Breast epithelium (tissue), 4 donors: ENCODE measurements around the gene PRKAG1. TPM values are rescaled to one million over a fixed set of nuclear protein-coding genes. Genes with fewer than 3 reads are reported as not detected.
"Not testable (repeated sequence)": the region's sequence is repeated elsewhere in the genome, so short reads cannot be mapped to it uniquely, and the experiment has no call there.

Experiments
- DNase-seq, 2 donors: peaks; one replicate each; pipeline ENCODE4 v3.0.0-alpha.2; 2019; ENCODE audit warnings: low spot score in 2 of 2
- H3K27ac ChIP-seq, 2 donors: fragments of 200-600 bp; sonication (generic) in 1 of 2; one replicate each; pipeline ENCODE4 v1.5.1; 2016 to 2019; ENCODE audit warnings: mild to moderate bottlenecking in 1 of 2
- H3K27me3 ChIP-seq, 2 donors: fragments of 200-600 bp; sonication (generic) in 1 of 2; one replicate each; pipeline versions ENCODE4 v1.5.1 to v1.6.0; 2017 to 2019; ENCODE audit warnings: control low read depth in 1 of 2, mild to moderate bottlenecking in 1 of 2
- H3K36me3 ChIP-seq: fragments of 200-600 bp; one replicate; pipeline ENCODE4 v1.5.1; 2019
- H3K4me1 ChIP-seq, 2 donors: fragments of 200-600 bp; sonication (generic); one replicate each; pipeline ENCODE4 v1.5.1; 2016 to 2019; ENCODE audit warnings: control low read depth in 1 of 2
- H3K4me3 ChIP-seq, 3 donors: fragments of 200-600 bp; sonication (generic); 1 replicate in 2 of 3; 2 replicates in 1 of 3; pipeline ENCODE4 v1.5.1; 2016 to 2019; ENCODE audit warnings: mild to moderate bottlenecking in 3 of 3, moderate library complexity in 2 of 3
- H3K9me3 ChIP-seq, 2 donors: fragments of 200-600 bp; sonication (generic) in 1 of 2; one replicate each; pipeline ENCODE4 v1.5.1; 2016 to 2019; ENCODE audit warnings: control low read depth in 1 of 2
- POLR2A ChIP-seq: fragments of 450-650 bp; IDR thresholded peaks from one replicate; pipeline ENCODE4 v1.6.1; 2016; ENCODE audit warnings: antibody characterized with exemption, mild to moderate bottlenecking, moderate library complexity
- POLR2AphosphoS5 ChIP-seq, 3 donors: sonication (generic); formaldehyde crosslinking; IDR thresholded peaks; one replicate each; pipeline ENCODE4 v1.6.1; 2017; ENCODE audit warnings: antibody characterized with exemption in 3 of 3
- intact Hi-C: fragments of 100-400 bp; cut with DNase I; formaldehyde crosslinking; loops from one replicate; pipeline ENCODE4 v1.15.1; 2023; ENCODE audit warnings: low total_unique reads
- total RNA-seq, 3 donors: library from RNA; depleted of rRNA; stranded (reverse); fragments of >200 nt; gene quantifications; one replicate each; pipeline ENCODE4 v1.1.0, GENCODE V29; 2016
- TF ChIP-seq, protein P1 (sequence below), 3 donors: fragments of 450-650 bp; IDR thresholded peaks; one replicate each; pipeline ENCODE4 v1.5.1; 2016 to 2017; ENCODE audit warnings: antibody characterized with exemption in 3 of 3, mild to moderate bottlenecking in 3 of 3, moderate library complexity in 3 of 3

The PRKAG1 gene
- 10 to 100 TPM; 50.5 to 84.3 (median 54.0) TPM for total RNA-seq

DNA sequence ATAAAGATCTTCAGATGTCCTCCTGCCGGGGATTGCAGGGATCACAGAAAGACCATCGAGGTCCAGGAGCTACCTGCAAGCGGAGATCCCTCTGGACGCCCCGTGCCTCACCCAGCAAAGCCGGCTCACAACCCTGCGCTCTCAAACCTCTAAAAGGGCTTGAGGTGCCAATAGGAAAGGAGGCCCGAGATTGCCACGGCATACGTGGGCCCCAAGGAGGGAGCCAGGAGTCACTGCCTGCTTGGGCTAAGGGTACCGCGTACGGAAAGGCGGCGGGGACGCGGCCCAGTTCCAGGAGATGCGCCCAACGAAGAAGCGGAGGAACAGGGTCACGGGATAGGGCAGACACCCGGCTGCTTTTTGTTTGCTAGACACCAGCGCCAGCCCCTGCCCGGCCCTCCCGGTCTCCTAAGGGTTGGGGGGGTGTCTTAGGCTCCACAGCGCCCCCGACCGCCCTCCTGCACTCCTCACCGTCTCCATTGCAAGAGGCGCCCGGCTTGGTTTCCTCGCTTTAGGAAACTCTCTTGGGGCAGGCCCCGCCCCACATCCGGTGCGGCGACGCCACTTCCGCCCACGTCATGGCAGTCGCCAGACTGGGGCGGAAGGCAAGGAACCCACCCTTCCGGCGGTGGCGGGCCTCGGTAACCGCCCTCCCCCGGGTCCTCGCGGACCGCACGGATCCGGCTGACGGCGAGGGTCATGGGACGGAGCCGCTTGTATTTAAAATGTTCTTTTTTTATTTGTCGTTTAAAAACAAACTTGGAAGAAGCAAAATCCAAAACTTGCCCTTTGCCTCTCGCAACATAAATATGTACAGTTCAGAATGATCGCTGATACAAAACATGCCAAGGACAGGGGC lies at the start of gene PRKAG1:
TSS of gene PRKAG1 (minus strand) at position 516 of the 859 bp plus-strand sequence. CDS start at position 480, 36 bp downstream.
- peak; percentile 66 for TF ChIP-seq POLR2A
- TF ChIP-seq, protein P1, sequence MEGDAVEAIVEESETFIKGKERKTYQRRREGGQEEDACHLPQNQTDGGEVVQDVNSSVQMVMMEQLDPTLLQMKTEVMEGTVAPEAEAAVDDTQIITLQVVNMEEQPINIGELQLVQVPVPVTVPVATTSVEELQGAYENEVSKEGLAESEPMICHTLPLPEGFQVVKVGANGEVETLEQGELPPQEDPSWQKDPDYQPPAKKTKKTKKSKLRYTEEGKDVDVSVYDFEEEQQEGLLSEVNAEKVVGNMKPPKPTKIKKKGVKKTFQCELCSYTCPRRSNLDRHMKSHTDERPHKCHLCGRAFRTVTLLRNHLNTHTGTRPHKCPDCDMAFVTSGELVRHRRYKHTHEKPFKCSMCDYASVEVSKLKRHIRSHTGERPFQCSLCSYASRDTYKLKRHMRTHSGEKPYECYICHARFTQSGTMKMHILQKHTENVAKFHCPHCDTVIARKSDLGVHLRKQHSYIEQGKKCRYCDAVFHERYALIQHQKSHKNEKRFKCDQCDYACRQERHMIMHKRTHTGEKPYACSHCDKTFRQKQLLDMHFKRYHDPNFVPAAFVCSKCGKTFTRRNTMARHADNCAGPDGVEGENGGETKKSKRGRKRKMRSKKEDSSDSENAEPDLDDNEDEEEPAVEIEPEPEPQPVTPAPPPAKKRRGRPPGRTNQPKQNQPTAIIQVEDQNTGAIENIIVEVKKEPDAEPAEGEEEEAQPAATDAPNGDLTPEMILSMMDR (IDR thresholded peaks at IDR 0.05), result peak; percentile 13 to 33 (median 30)
- TF ChIP-seq POLR2AphosphoS5 (IDR thresholded peaks at IDR 0.05), result peak; percentile 91 to 96 (median 93)
- H3K27ac ChIP-seq, result peak within 1 kb of the TSS; percentile 94 to 97
- peak within 1 kb of the TSS; percentile 68 to 98 (median 91) for H3K4me3 ChIP-seq
- no peaks in the 10 kb centered on the region for H3K9me3 ChIP-seq
- DNase-seq, result peak; percentile 94 to 96
- no peaks in the 10 kb centered on the region for H3K36me3 ChIP-seq
- intact Hi-C loops, result no loop called here
- H3K27me3 ChIP-seq, result no peaks in the 10 kb centered on the region
- H3K4me1 ChIP-seq, result peaks cover 8 to 15% of the 10 kb centered on the region in 2 donors

DNA sequence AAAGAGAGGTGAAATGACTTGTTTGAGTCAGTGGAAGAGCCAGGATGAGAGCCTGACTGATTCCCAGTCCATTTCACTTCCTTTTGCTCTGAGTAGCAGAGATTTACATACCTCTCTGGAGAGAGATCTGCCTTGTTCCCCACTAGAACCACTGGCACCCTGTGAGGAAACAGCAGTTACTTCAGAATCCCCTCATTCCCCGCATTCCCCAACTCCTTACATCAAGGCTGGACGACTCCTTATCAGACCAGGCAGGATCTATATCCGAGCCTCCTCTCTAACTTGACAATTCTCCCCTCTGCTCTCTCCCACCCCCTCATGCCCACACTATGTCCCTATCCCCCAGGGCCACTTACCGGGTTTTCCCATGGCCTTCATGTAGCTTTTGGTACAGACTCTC lies 47.5 kb upstream of the PRKAG1 start:
- Histone ChIP-seq H3K27me3 (no peaks in the 10 kb centered on the region), H3K4me3 (no peak overlapping the region), H3K4me1 (peaks cover 0 to 6% of the 10 kb centered on the region in 2 donors), H3K36me3 (no peaks in the 10 kb centered on the region), H3K9me3 (no peaks in the 10 kb centered on the region), H3K27ac (no peak overlapping the region)
- DNase-seq, result no peak
- intact Hi-C loops, result no loop called here
- TF ChIP-seq POLR2AphosphoS5 (IDR thresholded peaks at IDR 0.05) (no peak), POLR2A (no peak)
- TF ChIP-seq, protein P1 (IDR thresholded peaks at IDR 0.05), result no peak

DNA sequence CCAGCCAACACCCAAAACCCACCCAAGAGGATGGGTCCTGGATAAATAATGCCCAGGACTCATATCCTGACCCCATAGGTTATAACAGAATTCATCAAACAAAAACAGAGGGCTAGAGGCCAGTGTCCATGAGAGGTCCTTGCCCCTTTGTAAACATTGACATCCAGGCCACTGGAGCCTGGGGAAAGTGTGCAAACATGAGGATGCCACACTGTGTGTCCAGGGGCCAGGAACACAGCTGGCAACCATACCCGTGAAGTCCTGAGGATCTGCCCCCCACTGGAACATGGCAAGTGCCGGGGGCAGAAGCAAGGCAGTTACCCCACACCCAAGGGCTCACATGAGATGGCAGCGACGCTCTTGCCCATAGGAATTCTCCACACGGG lies 46.2 kb upstream of the PRKAG1 start:
- no peak overlapping the region for H3K27ac ChIP-seq
- TF ChIP-seq POLR2AphosphoS5 (IDR thresholded peaks at IDR 0.05) (no peak), POLR2A (no peak)
- TF ChIP-seq, protein P1 (IDR thresholded peaks at IDR 0.05), result no peak
- no peak for DNase-seq
- no peaks in the 10 kb centered on the region for H3K4me1 ChIP-seq
- no peak overlapping the region for H3K4me3 ChIP-seq
- H3K9me3 ChIP-seq, result no peaks in the 10 kb centered on the region
- H3K36me3 ChIP-seq, result no peaks in the 10 kb centered on the region
- no peaks in the 10 kb centered on the region for H3K27me3 ChIP-seq
- intact Hi-C loops, result no loop called here

DNA sequence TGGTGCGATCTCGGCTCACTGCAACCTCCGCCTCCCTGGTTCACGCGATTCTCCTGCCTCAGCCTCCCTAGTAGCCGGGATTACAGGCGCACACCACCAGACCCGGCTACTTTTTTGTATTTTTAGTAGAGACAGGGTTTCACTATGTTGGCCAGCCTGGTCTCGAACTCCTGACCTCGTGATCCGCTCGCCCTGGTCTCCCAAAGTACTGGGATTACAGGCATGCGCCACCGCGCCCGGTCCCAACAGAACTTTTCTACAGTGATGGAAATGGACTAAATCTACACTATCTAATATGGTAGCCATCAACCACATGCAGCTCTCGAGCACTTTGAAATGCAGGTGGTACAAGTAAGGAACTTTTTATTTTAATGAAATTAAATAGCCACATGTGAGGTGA lies 43.3 kb upstream of the PRKAG1 start:
- H3K9me3 ChIP-seq, H3K27ac ChIP-seq, H3K4me3 ChIP-seq, H3K36me3 ChIP-seq, DNase-seq, H3K27me3 ChIP-seq, intact Hi-C loops: not testable (repeated sequence)
- peaks cover 8 to 14% of the 10 kb centered on the region in 2 donors for H3K4me1 ChIP-seq

DNA sequence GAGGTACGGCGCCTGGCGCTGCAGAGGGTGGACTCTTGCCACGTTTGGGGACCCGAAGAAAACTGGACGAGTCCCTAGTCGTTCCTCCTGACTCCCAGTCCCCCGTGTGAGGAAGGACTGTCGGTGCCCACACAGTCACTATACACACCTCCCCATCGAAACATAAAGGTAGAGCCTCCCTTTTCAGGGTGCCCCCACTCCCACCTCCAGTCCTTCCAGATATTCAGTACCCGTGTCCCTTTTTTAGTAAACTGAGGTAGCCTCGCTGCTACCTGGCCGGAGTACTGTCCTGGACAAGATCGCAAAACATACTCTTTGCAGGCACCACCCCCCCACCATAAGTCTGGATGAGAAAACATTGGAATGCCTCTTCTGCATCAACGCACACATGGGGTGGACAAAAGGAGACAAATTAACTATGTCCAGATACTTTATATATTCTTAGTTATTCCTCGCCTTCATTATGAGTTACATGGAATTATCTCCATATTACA lies 42.6 kb upstream of the PRKAG1 start:
- Histone ChIP-seq H3K36me3 (no peaks in the 10 kb centered on the region), H3K4me1 (peaks cover 10 to 20% of the 10 kb centered on the region in 2 donors), H3K4me3 (peak overlapping the region; percentile 92 to 96 (median 94)), H3K9me3 (no peaks in the 10 kb centered on the region), H3K27me3 (no peaks in the 10 kb centered on the region), H3K27ac (peak overlapping the region; percentile 88 to 97)
- TF ChIP-seq, protein P1 (IDR thresholded peaks at IDR 0.05), result no peak
- TF ChIP-seq POLR2AphosphoS5 (IDR thresholded peaks at IDR 0.05), result no peak
- TF ChIP-seq POLR2A, result no peak
- no peak for DNase-seq
- intact Hi-C loops, result no loop called here
